C4-2B (cell line): ENCODE results near the gene IFT20.

Experiments used
- CTCF ChIP-seq: fragments of 450-650 bp; conservative IDR thresholded peaks from 2 replicates; pipeline ENCODE4 v1.5.1; 2017; ENCODE audit warnings: mild to moderate bottlenecking
- ZFX ChIP-seq: fragments of 450-650 bp; IDR thresholded peaks from 2 replicates; pipeline ENCODE4 v1.6.1; 2017

DNA sequence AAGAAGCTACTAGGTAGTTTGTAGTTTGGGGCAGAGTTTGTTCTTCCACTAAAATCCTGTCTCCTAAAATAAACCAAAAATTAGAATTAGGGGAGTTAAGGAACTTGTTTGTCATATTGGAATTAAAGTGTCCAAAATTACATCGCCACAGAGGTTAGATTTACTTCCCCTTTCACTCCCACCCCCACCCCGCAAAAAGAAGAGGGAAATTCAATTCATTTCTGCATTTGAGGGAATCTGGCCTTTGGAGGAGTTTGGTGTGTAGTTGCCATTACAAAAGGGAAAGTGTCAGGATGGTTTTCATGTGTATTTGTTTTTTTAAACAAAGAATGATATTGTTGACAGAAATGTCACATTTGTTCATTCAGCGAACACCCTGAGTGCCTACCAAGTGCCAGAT is 10.5 kb downstream of the IFT20 start:
- TF ChIP-seq CTCF (no peak), ZFX (no peak)
